Stimulated activated CD8-positive, alpha-beta memory T cell treated with anti-CD3 and anti-CD28 coated beads, Interleukin-4, amount 100 ng/mL, for 1 hour (primary cell): ENCODE measurements around the gene SLCO4C1.
A peak's percentile ranks its signal among the peaks of the same experiment; 100 is the strongest.
"Not testable (repeated sequence)": the region's sequence is repeated elsewhere in the genome, so short reads cannot be mapped to it uniquely, and the experiment has no call there.

Experiments used
- DNase-seq, 2 donors: peaks; one replicate each; pipeline ENCODE4 v3.0.0-alpha.2; 2020; ENCODE audit warnings: low read depth in 2 of 2, low spot score in 1 of 2

Gene SLCO4C1, protein sequence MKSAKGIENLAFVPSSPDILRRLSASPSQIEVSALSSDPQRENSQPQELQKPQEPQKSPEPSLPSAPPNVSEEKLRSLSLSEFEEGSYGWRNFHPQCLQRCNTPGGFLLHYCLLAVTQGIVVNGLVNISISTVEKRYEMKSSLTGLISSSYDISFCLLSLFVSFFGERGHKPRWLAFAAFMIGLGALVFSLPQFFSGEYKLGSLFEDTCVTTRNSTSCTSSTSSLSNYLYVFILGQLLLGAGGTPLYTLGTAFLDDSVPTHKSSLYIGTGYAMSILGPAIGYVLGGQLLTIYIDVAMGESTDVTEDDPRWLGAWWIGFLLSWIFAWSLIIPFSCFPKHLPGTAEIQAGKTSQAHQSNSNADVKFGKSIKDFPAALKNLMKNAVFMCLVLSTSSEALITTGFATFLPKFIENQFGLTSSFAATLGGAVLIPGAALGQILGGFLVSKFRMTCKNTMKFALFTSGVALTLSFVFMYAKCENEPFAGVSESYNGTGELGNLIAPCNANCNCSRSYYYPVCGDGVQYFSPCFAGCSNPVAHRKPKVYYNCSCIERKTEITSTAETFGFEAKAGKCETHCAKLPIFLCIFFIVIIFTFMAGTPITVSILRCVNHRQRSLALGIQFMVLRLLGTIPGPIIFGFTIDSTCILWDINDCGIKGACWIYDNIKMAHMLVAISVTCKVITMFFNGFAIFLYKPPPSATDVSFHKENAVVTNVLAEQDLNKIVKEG

DNA sequence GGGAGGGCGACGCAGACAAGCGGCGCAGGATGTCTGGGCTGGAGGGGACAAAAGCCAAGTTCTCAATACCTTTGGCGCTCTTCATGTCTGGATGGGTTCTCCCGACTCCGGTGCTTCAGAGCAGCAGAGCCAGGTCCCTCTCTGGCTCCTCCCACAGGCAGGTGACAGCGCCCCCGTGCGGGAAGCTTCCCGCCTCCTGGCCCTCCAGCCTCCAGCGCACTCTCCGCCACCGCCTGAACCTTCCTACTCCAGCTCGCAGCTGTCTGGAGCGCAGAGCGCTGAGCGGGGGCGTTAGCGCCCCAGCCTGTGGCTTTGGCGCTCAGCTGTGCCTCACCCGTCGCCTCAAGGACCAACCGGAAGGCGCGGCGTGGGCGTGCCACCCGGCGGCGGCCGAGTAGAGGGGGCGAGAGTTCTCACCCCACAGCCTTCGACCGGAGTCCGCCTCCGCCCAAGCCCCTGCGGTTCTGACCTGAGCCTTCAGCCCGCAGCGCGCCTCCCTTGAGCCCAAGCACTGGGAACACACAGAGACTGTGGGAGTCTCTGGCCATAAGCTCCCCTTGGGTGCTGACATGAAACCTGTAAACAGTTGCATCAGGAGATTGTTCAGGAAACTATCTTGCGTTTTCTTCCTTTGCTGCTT is at the start of gene SLCO4C1:
SLCO4C1 (minus strand) TSS at position 107 of the 640 bp plus-strand sequence; CDS start at position 85, 22 bp downstream.
- DNase-seq, result peak; percentile 29 to 45

- no peak for DNase-seq
These were observed 45.7 kb upstream of the SLCO4C1 start for GRCh38 chr5:102341681-102342288.

- DNase-seq, result no peak
These were observed 28.6 kb upstream of the SLCO4C1 start for GRCh38 chr5:102324714-102325113.

DNA sequence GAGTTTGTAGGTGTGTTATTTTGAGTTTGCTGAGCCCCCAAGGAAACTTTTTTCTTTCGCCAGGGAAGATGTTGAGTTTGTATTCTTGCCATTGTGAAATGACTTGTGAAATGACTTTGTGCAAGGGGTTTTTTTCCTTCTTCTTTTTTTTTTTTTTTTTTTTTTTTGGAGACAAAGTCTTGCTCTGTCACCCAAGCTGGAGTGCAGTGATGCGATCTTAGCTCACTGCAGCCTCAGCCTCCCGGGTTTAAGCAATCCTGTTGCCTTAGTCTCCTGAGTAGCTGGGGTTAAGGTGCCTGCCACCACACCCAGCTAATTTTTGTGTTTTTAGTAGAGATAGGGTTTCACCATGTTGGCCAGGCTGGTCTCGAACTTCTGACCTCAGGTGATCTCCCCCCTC is 22.7 kb upstream of the SLCO4C1 start:
- DNase-seq, result not testable (repeated sequence)

DNA sequence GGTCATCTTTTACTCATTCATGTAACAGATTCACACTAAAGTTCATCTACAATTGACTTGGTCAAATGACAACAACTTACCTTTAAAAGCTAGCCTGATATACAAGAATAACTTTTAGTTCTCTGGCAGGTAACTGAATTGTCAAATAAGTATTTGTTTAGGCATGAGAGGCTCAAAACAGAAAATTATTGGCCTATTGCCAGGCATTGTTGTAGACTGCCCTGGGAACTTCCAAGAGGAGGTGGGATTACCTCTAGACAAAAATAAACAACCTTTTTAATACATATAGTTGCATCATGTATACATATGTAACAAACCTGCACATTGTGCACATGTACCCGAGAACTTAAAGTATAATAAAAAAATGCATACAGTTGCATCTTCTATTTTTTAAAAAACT is 18.2 kb upstream of the SLCO4C1 start:
- DNase-seq, result no peak

GRCh38 chr5:102313912-102314311 is 17.8 kb upstream of the SLCO4C1 start:
- no peak for DNase-seq

GRCh38 chr5:102312586-102313370 is 16.7 kb upstream of the SLCO4C1 start:
- no peak for DNase-seq

DNA sequence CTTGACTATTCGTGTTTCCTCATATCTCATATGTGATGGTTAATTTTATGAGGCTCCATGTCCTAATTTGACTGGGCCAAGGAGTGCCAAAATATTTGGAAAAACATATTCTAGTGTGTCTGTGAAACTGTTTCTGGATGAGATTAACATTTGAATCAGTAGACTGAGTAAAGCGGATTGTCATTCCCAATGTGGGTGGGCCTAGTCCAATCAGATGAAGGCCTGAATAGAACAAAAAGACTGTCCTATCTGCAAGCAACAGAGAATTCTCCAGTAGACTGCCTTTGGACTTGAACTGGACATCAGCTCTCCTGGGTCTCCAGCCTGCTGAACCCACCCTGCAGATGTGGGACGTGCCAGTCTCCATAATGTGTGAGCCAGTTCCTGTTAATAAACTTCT is 13.5 kb upstream of the SLCO4C1 start:
- no peak for DNase-seq

DNA sequence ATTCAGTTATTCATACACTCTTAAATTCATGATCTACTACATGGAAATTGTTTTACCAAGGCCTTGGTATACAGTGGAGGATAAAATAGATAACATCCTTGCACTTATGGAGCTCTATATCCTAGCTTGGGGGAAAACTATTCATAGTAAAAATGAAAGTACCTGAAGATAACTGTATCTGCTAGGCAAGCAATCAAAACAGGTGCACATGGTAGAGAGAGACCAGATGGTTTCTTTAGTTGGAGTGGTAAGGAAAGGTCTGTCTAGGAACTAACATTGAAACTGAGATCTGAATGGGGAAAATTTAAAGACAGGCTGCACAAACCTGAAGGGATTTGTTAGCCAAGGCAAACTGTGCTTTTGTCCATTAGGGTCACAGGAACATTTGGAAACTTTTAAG is 11.1 kb upstream of the SLCO4C1 start:
- DNase-seq, result no peak

- no peak for DNase-seq
These were observed 10.0 kb upstream of the SLCO4C1 start for GRCh38 chr5:102306121-102306520.

DNA sequence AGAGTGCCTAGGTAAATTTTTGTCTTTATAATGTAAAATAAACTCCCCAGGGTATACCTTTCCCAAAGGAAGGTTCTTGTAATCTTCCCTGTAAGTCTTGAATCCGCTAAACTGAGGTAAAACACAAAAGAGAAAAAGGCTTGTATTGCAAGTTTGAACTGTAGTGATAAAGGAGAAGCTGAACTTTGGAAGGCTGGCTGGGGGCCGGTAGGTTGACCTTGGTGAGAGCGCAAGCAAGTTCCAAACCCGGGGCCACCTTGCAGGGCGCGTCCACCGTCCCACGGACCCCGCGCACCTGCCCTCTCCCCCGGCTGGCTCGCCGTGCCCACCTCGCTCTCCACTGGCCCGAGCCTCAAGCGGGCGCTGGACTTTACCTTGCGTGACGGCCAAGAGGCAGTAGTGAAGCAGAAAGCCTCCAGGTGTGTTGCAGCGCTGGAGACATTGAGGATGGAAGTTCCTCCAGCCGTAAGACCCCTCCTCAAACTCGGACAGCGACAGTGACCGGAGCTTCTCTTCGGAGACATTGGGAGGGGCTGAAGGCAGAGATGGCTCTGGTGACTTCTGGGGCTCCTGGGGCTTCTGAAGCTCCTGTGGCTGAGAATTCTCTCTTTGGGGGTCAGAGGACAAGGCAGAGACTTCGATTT is 428 bp downstream of the SLCO4C1 start:
- DNase-seq, result no peak

DNA sequence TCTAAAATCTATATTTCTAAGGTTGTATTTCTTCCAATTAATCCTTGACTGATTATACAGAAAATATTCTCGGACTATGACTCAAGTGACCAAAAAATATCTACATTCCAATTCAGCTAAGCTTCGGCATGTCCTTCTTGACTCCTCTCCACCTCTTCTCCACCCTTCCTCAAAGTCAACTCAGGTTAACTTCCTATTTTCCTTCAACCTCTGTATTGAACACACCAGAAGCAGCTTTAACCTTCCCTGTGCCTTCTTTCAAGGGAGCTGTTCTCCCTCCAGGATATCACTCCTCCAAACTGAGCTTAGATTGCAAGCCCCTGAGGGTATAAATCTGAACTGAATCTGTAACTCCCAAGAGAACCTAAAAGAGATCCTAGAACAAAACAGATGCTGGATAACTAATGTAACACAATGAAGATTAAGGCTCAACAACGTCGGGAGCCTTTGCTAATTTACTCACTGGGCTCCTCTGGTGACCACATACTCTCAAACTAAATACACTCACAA is 1.1 kb downstream of the SLCO4C1 start:
- DNase-seq, result no peak

DNA sequence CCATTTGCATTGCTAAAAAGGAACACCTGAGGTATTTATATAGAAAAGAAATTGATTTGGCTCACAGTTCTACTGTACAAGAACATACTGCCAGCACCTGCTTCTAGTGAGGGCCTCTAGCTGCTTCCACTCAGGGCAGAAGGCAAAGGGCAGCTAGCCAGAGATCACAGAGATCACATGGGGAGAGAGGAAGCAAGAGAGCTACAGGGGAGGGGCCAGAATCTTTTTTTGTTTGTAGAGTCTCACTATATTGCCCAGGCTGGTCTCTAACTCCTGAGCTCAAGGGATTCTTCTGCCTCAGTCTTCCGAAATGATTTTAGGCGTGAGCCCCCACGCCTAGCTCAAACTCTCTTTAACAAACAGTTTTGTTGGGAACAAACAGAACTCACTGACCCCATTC is 6.1 kb downstream of the SLCO4C1 start:
- DNase-seq, result no peak

DNA sequence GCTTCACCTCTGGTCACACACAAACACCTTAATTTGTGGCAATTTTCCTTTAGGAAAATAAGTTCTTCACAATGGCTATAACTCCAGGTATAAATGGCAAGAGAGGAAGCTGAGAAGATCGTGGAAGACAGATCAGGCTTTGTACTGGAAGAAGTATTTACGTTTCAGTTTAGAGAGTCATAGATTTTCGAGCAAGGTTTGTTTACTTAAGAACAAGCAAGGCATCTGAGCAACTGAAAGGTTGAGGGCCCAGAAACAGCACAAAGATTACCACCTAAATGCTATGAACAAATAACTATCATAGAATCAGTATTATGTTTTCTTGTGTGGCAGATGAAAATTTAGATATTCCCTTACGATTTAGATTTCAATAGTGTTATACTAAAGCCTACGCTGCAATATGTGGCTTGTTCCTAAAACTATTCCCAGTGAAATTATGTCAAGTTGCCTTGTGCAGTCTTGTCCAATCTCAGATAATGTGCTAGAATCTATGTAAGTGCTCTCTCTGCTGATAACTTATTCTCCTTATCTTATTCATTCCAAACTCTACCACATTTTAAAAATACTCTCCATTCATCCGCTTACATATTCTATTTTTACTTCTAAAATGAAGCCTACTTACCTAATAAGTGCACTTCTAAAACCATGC is 6.7 kb downstream of the SLCO4C1 start:
- DNase-seq, result no peak

DNA sequence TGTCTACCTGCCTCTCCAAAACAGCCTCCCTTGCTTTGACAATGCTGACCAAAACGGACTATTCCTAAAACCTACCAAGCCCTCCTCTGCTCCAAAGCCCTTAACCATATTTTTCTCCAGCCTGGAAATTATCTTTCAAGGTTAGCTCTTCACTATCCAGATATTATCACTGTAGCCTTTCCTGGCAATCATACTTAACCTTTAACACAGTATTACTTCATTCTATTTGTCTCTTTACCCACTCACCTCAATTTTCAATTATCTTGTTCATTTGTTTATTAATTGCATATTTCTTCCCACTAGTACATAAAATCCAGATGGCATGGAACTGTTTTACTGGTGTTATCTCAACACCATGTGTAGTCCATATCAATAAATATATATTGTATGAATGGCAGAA is 7.5 kb downstream of the SLCO4C1 start:
- no peak for DNase-seq

- DNase-seq, result no peak
These were observed 9.6 kb downstream of the SLCO4C1 start for GRCh38 chr5:102286476-102286875.

GRCh38 chr5:102283102-102283797 is 12.8 kb downstream of the SLCO4C1 start:
- no peak for DNase-seq

- no peak for DNase-seq
These were observed 16.4 kb downstream of the SLCO4C1 start for GRCh38 chr5:102279711-102280110.

DNA sequence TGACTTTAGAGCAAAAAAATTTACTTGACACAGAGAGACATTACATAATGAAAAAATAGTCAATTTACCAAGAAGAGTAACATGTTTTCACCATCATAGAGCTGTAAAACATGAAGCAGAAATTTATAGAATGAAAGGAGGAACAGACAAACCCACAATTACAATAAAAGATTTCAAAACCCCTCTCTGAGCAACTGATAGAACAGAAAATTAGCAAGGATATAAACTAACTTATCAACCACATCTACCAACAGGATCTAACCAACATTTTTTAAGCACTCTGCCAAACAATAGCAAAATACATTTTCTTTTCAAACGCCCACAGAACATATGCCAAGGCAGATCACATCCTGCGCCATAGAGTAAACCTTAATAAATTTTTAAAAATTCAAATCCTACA is 17.9 kb downstream of the SLCO4C1 start:
- no peak for DNase-seq
